Measurements from ENCODE around the gene OTOS.

The OTOS gene

DNA sequence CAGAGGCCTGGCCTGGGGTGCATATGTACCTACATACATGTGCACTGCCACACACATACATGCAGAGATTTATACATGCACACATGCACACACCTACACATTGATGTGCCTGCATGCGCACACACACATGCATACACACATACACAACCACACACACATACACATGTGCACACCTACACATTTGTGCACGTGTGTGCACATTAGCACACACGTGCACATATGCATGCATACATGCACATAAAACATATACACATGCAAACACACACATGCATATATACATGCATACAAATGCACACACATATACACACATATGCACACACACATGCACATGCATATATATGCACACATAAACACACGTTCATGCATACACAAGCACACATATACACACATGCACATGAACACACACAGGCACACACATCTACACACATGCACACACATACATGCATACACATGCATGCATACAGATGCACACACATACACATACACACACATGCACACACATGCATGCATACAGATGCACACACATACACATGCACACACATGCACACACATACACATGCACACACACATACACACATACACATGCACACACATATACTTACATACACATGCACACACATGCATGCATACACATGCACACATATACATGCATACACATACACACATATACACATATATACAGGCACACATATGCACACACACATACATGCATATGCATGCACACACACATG is 23.6 kb upstream of the OTOS start:
- no peak for TF ChIP-seq OSR1 (CRISPR knock-in tag; IDR thresholded peaks at IDR 0.05)
- TF ChIP-seq ZNF565 (CRISPR knock-in tag; conservative IDR thresholded peaks at IDR 0.05; ENCODE audit: low read depth): no peak
- no peak for TF ChIP-seq PATZ1 (CRISPR knock-in tag; IDR thresholded peaks at IDR 0.05; ENCODE audit: borderline replicate concordance)
- no peak for TF ChIP-seq BACH2 (CRISPR knock-in tag; IDR thresholded peaks at IDR 0.05; ENCODE audit: borderline replicate concordance)
- no peak for TF ChIP-seq GLIS3 (CRISPR knock-in tag; IDR thresholded peaks at IDR 0.05)
- TF ChIP-seq, protein P1, sequence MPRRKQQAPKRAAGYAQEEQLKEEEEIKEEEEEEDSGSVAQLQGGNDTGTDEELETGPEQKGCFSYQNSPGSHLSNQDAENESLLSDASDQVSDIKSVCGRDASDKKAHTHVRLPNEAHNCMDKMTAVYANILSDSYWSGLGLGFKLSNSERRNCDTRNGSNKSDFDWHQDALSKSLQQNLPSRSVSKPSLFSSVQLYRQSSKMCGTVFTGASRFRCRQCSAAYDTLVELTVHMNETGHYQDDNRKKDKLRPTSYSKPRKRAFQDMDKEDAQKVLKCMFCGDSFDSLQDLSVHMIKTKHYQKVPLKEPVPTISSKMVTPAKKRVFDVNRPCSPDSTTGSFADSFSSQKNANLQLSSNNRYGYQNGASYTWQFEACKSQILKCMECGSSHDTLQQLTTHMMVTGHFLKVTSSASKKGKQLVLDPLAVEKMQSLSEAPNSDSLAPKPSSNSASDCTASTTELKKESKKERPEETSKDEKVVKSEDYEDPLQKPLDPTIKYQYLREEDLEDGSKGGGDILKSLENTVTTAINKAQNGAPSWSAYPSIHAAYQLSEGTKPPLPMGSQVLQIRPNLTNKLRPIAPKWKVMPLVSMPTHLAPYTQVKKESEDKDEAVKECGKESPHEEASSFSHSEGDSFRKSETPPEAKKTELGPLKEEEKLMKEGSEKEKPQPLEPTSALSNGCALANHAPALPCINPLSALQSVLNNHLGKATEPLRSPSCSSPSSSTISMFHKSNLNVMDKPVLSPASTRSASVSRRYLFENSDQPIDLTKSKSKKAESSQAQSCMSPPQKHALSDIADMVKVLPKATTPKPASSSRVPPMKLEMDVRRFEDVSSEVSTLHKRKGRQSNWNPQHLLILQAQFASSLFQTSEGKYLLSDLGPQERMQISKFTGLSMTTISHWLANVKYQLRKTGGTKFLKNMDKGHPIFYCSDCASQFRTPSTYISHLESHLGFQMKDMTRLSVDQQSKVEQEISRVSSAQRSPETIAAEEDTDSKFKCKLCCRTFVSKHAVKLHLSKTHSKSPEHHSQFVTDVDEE (CRISPR knock-in tag; IDR thresholded peaks at IDR 0.05): no peak
- TF ChIP-seq RARB (CRISPR knock-in tag; IDR thresholded peaks at IDR 0.05): no peak
- no peak for TF ChIP-seq ZFP30 (CRISPR knock-in tag; IDR thresholded peaks at IDR 0.05)
- no peak for TF ChIP-seq POU6F1 (CRISPR knock-in tag; IDR thresholded peaks at IDR 0.05; ENCODE audit: borderline replicate concordance, low read depth)
- TF ChIP-seq ESRRG (CRISPR knock-in tag; IDR thresholded peaks at IDR 0.05): no peak
- TF ChIP-seq ZNF70 (CRISPR knock-in tag; IDR thresholded peaks at IDR 0.05): no peak
- no peak for TF ChIP-seq CSDC2 (CRISPR knock-in tag; IDR thresholded peaks at IDR 0.05)
- no peak for ATAC-seq

GRCh38 chr2:240162939-240163714 is 22.7 kb upstream of the OTOS start:
- no peak for TF ChIP-seq BACH2 (CRISPR knock-in tag; IDR thresholded peaks at IDR 0.05; ENCODE audit: borderline replicate concordance)
- no peak for TF ChIP-seq TOX (CRISPR knock-in tag; IDR thresholded peaks at IDR 0.05; ENCODE audit: borderline replicate concordance)
- no peak for TF ChIP-seq CSDC2 (CRISPR knock-in tag; IDR thresholded peaks at IDR 0.05)
- TF ChIP-seq GLIS3 (CRISPR knock-in tag; IDR thresholded peaks at IDR 0.05): no peak
- TF ChIP-seq ZC3H10 (CRISPR knock-in tag; IDR thresholded peaks at IDR 0.05): no peak
- no peak for TF ChIP-seq ARNTL (CRISPR knock-in tag; IDR thresholded peaks at IDR 0.05; ENCODE audit: borderline replicate concordance, low read depth)
- TF ChIP-seq ZNF565 (CRISPR knock-in tag; conservative IDR thresholded peaks at IDR 0.05; ENCODE audit: low read depth): no peak
- no peak for ATAC-seq

GRCh38 chr2:240162531-240162930 is 22.1 kb upstream of the OTOS start:
- TF ChIP-seq ZFP3 (CRISPR knock-in tag; IDR thresholded peaks at IDR 0.05): no peak
- no peak for TF ChIP-seq TOX (CRISPR knock-in tag; IDR thresholded peaks at IDR 0.05; ENCODE audit: borderline replicate concordance)
- no peak for TF ChIP-seq POU6F1 (CRISPR knock-in tag; IDR thresholded peaks at IDR 0.05; ENCODE audit: borderline replicate concordance, low read depth)
- no peak for ATAC-seq

DNA sequence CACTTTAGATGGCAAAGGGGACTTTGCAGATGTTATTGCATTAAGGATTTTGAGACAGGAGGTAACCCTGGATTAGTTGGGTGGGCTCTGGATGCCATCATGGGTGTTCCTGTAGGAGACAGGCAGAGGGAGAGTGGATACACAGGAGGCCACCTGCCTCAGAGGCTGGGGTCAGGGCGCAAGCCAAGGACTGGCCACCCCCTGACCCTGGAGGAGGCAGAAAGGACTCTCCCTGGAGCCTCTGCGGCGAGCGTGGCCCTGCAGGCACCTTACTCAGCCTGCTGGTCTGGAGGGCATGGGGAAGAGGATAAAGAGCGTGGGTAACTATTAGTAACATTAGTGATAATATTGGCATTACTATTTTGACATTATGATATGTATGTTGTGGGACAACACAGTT is 21.6 kb upstream of the OTOS start:
- no peak for ATAC-seq
- no peak for TF ChIP-seq GLIS3 (CRISPR knock-in tag; IDR thresholded peaks at IDR 0.05)
- TF ChIP-seq ZNF8 (CRISPR knock-in tag; IDR thresholded peaks at IDR 0.05): no peak
- TF ChIP-seq, protein P2, sequence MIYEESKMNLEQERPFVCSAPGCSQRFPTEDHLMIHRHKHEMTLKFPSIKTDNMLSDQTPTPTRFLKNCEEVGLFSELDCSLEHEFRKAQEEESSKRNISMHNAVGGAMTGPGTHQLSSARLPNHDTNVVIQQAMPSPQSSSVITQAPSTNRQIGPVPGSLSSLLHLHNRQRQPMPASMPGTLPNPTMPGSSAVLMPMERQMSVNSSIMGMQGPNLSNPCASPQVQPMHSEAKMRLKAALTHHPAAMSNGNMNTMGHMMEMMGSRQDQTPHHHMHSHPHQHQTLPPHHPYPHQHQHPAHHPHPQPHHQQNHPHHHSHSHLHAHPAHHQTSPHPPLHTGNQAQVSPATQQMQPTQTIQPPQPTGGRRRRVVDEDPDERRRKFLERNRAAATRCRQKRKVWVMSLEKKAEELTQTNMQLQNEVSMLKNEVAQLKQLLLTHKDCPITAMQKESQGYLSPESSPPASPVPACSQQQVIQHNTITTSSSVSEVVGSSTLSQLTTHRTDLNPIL (CRISPR knock-in tag; IDR thresholded peaks at IDR 0.05; ENCODE audit: low read depth): no peak
- TF ChIP-seq TCF4 (CRISPR knock-in tag; IDR thresholded peaks at IDR 0.05; ENCODE audit: borderline replicate concordance): no peak
- TF ChIP-seq ZFP30 (CRISPR knock-in tag; IDR thresholded peaks at IDR 0.05): no peak
- TF ChIP-seq SNAI2 (CRISPR knock-in tag; IDR thresholded peaks at IDR 0.05): no peak
- TF ChIP-seq ZC3H10 (CRISPR knock-in tag; IDR thresholded peaks at IDR 0.05): no peak
- no peak for TF ChIP-seq CSDC2 (CRISPR knock-in tag; IDR thresholded peaks at IDR 0.05)
- TF ChIP-seq, protein P1 (CRISPR knock-in tag; IDR thresholded peaks at IDR 0.05): no peak
- no peak for TF ChIP-seq BACH2 (CRISPR knock-in tag; IDR thresholded peaks at IDR 0.05; ENCODE audit: borderline replicate concordance)
- TF ChIP-seq PPARA (CRISPR knock-in tag; IDR thresholded peaks at IDR 0.05; ENCODE audit: borderline replicate concordance): no peak

Data from SK-N-SH treated with all-trans-retinoic acid at 6 μM for 48 hours (cell line).